ENCODE data around the gene DCDC2B. TPM values are rescaled to one million over a fixed set of nuclear protein-coding genes. Genes with fewer than 3 reads are reported as not detected.

Gene DCDC2B
- total and polyA plus RNA-seq, 2 donors: not detected

DNA sequence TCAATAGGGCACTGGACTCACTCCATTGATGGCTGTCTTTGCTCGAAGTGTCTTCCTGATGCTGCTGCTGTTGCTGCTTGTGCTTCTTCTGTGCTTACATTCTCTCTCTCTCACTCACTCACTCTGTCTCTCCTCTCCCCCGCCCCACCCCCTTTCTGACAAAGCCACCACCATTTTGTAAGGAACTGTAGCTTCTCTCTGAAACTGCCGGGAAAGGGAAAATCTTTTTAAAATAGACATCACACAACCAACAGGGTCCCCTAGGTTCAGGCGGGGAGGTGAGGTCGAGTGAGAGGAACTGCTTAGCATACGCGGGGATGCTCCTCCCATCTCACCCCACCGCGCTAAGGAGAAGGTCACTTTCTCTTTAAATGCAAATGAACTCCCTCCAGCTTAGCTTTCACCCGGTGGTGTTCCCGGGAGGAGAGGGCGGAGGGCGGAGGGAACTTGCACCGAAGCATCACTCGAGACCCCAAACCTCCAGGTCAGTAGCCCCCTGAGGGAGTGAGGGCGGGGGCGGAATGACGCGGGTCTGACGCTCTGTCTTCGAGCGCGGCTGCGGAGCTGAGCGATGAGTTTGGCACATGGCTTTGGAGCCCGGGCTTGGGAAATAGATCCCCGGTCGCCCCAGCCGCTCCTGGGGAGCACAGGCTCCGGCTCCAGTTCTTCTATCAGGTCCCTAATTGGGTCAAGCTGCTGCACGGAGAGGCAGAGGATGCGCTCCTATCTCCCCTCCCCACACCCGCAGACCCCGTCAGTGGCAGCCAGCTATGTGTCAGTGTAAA is 8.5 kb upstream of the DCDC2B start, which contains the start of gene CCDC28B:
Gene CCDC28B (plus strand): TSS at position 370 of the 785 bp plus-strand sequence. CDS start 1,341 bp downstream, outside the sequence.
- peak; percentile 72 for DNase-seq (ENCODE audit: extremely low spot score)
- Histone ChIP-seq H3K36me3 (ENCODE audit: insufficient read depth) (no peaks in the 10 kb centered on the region), H3K4me1 (ENCODE audit: insufficient read depth) (no peaks in the 10 kb centered on the region), H3K4me3 (ENCODE audit: low read depth, low read length) (peak within 1 kb of the TSS; percentile 43), H3K27ac (ENCODE audit: low read depth) (peak within 1 kb of the TSS; percentile 14)
- WGBS: under 1% methylated on average over 34 of the region's 34 CpGs

DNA sequence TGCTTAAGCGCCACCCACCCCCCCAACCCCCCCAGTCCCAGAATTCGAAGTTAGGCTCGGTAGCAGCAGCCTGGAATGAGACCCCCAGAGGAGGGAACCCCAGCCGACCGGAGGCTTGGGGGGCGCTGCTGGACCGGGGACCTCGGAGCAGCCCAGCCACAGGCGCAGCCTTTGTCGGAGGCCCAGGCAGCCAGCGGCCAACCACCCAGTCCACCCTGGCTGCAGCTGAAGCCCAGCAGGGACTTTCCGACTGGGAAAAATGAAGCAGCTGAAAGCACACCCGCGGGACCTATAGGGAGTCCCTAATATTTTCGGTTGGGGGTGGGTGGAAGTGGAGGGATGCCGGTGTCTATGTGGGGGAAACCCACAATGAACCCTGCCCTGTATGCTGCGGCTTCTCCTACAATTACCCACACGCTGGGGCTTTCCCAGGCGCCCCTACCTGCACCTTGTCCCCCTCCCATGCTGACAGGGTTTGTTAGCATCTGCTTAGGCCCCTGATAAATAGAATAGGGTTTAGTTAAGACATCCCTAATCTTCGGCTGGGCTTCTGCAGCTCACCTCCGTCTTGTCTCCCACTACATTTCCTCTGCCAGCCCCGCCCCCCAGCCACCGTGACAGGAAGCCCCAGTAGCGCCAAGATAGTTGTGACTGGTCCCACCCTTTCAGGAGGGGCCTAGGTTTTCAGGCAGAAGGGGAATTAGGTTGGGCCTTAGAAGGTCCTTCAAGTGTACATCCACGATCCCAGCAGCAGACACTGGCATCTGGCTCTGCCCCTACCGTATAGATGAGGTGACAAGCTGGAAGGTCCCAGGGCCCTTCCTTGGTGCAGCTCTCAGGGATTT is 7.7 kb upstream of the DCDC2B start:
- H3K4me3 ChIP-seq (ENCODE audit: low read depth, low read length): peak overlapping the region; percentile 43
- 1% methylated on average over 26 of the region's 26 CpGs for WGBS
- H3K4me1 ChIP-seq (ENCODE audit: insufficient read depth): no peaks in the 10 kb centered on the region
- H3K36me3 ChIP-seq (ENCODE audit: insufficient read depth): no peaks in the 10 kb centered on the region
- no peak for DNase-seq (ENCODE audit: extremely low spot score)
- H3K27ac ChIP-seq (ENCODE audit: low read depth): no peak overlapping the region

DNA sequence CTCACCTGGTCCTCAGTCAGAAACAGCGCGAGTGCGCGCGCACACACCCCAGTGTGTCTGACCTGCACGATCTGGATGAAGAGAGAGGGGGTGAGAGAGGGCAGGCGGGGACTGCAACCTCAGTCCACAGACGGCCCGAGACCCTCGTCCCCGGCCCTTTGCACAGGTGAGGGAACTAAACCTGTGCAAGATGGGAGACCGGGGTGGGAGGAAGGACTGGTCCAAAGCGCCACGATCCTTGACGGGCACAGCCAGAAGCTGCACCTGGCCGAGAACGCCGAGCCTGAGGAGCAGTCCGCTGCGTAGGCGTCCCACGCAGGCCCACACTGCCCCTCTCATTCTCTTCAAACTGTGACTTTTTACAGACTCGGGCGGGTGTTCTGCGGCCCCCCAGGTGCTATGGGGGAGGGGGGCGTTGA is 3.9 kb upstream of the DCDC2B start:
- 26% methylated on average over 26 of the region's 26 CpGs for WGBS
- no peak overlapping the region for H3K27ac ChIP-seq (ENCODE audit: low read depth)
- peak overlapping the region; percentile 50 for H3K4me3 ChIP-seq (ENCODE audit: low read depth, low read length)
- H3K36me3 ChIP-seq (ENCODE audit: insufficient read depth): no peaks in the 10 kb centered on the region
- DNase-seq (ENCODE audit: extremely low spot score): no peak
- H3K4me1 ChIP-seq (ENCODE audit: insufficient read depth): no peaks in the 10 kb centered on the region

DNA sequence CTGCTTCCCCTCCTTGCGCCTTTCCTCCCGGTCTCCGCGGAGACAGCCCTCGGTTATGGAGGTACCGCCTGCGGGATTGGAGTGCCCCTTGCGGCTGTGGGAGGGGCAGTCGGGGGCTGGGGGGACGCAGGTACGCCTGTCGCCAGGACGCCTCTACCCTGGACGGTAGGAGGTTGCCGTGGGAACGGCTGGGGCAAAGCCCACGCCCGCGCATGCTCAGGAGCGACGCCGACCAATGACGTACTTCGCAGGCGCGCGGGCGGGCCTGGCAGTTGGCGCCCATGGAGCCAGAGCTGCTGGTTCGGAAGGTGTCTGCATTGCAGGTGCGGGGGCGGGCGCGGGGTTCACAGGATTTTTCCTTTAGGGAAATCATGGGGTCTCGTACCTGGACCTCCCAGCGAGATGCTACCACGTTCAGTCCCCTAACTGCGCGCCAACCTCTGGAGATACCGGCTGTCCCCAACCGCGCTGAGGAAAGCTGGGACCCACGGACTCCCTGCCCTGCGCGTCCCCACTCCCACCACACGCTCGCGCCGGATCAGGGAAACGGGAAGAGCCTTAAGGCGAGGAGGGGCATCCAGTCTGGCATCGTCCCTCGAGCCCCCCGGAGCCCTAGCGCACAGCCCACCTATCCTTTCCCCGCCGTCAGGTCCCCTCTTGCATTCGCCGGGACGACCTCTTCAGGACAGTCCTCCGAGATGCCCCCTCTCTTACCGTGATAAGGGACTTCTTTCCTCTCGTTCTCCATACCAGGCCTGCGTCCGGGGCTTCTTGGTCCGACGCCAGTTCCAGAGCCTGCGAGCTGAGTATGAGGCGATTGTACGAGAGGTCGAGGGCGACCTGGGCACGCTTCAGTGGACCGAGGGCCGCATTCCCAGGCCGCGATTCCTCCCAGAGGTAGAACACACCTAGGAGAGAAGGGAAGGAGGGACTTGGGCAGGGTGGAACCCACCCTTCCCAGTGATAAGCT is 3.2 kb upstream of the DCDC2B start, which contains the start of gene IQCC:
Gene IQCC (plus strand): TSS at position 271 of the 970 bp plus-strand sequence. CDS start 11 bp downstream, at position 282.
- peak within 1 kb of the TSS; percentile 50 for H3K4me3 ChIP-seq (ENCODE audit: low read depth, low read length)
- WGBS: 2% methylated on average over 77 of the region's 77 CpGs
- peak; percentile 69 for DNase-seq (ENCODE audit: extremely low spot score)
- H3K27ac ChIP-seq (ENCODE audit: low read depth): no peak within 1 kb of the TSS
- no peaks in the 10 kb centered on the region for H3K36me3 ChIP-seq (ENCODE audit: insufficient read depth)
- no peaks in the 10 kb centered on the region for H3K4me1 ChIP-seq (ENCODE audit: insufficient read depth)

DNA sequence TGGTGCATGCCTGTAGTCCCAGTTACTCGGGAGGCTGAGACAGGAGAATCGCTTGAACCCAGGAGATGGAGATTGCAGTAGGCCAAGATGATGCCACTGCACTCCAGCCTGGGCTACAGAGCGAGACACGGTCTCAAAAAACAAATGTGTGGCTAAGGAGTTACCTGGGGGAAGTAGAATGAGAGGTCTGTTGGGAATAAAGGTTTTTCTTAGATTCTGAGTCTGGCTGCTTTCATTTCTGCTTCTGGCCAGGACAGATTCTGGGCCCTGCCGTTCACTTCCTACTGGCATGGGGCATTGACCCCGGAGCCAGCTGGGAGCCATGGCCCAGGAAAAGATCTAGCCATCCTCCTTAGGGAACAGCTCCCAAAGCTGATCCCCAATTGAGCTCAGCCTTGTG is 420 bp upstream of the DCDC2B start:
- DNase-seq (ENCODE audit: extremely low spot score): no peak
- 85% methylated on average over 6 of the region's 6 CpGs for WGBS
- Histone ChIP-seq H3K36me3 (ENCODE audit: insufficient read depth) (no peaks in the 10 kb centered on the region), H3K27ac (ENCODE audit: low read depth) (no peak overlapping the region), H3K4me1 (ENCODE audit: insufficient read depth) (no peaks in the 10 kb centered on the region), H3K4me3 (ENCODE audit: low read depth, low read length) (no peak overlapping the region)

DNA sequence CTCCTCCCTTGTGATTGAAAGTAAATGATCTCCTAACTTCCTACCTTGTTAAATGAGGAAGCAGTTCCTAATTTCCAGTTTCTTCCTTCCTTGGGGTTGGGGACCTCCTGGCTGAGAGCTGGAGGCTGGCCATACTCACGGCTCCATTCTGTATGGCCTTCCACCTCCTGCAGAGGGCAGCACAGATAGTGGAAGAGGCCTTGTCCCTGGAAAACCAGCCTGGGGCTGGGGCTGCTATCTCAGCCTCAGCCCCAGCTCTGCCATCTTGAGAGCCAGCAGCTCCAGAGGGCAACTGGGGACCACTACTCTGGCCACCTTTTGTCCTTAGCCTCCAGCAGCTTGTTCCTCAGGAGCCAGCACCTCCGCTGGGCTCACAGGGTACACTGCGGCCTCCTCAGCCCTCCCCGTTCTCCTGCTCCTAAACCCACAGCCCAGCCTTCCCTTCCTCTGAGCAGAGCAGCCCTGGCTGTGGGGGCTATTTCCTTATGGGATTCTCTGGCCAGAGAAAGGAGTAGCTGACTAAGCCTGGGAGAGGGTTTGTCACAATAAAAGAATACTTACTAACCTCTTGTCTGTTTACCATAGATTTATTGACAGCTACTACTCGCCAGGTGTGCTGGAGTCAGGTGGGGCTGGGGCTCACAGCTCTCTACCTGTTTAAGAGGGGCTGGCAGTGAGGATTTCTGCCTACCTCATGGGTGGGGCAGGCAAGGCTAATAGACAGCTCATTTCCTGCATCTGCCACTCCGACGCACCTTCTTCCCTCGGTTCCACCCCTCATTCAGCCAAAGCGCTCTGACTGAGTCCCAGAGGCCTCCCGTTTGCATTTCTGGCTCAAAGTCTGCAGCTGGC is 7.0 kb downstream of the DCDC2B start:
- H3K27ac ChIP-seq (ENCODE audit: low read depth): no peak overlapping the region
- H3K4me3 ChIP-seq (ENCODE audit: low read depth, low read length): no peak overlapping the region
- peaks cover 2% of the 10 kb centered on the region for H3K36me3 ChIP-seq (ENCODE audit: insufficient read depth)
- no peak for DNase-seq (ENCODE audit: extremely low spot score)
- no peaks in the 10 kb centered on the region for H3K4me1 ChIP-seq (ENCODE audit: insufficient read depth)
- WGBS: 79% methylated on average over 10 of the region's 10 CpGs

DNA sequence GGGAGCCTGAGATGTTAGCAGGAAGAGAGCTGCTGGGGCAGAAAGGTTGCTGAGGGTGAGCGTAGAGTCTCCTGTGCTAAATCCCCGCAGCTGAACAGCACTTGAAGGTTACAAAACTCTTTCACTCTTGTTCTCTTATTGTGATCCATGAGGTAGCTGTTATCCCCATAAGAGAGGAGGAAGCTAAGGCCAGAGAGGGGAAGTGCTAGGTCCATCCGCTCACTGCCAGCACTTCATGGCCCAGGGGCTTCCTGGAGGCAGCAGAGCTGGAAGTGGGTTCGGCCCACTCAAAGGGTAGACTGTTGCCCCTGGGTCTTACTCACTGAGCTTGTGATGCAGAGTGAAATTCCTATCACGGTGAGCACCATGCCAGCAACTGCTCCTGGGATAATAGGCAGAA is 7.7 kb downstream of the DCDC2B start:
- WGBS: 93% methylated on average over 5 of the region's 5 CpGs
- peaks cover 2% of the 10 kb centered on the region for H3K36me3 ChIP-seq (ENCODE audit: insufficient read depth)
- H3K4me3 ChIP-seq (ENCODE audit: low read depth, low read length): no peak overlapping the region
- no peak for DNase-seq (ENCODE audit: extremely low spot score)
- no peak overlapping the region for H3K27ac ChIP-seq (ENCODE audit: low read depth)
- H3K4me1 ChIP-seq (ENCODE audit: insufficient read depth): no peaks in the 10 kb centered on the region

DNA sequence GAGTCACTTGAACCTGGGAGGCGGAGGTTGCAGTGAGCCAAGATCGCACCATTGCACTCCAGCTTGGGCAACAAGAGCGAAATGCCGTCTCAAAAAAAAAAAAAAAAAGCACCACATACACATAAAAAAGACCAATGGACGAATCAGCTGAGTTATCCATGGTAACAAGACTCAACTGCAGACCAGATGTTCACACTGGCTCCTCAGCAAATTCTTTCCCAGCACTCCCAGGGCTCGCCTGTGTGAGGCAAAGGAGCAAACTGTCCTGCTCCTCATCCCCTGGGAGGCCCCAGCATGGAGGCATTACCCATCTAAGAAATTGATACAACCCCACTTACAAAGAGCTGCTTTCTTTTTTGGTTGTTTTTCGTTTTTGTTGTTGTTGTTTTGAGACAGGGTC is 10.1 kb downstream of the DCDC2B start:
- peaks cover 2% of the 10 kb centered on the region for H3K36me3 ChIP-seq (ENCODE audit: insufficient read depth)
- no peak for DNase-seq (ENCODE audit: extremely low spot score)
- no peaks in the 10 kb centered on the region for H3K4me1 ChIP-seq (ENCODE audit: insufficient read depth)
- no peak overlapping the region for H3K27ac ChIP-seq (ENCODE audit: low read depth)
- 84% methylated on average over 7 of the region's 7 CpGs for WGBS
- H3K4me3 ChIP-seq (ENCODE audit: low read depth, low read length): no peak overlapping the region

DNA sequence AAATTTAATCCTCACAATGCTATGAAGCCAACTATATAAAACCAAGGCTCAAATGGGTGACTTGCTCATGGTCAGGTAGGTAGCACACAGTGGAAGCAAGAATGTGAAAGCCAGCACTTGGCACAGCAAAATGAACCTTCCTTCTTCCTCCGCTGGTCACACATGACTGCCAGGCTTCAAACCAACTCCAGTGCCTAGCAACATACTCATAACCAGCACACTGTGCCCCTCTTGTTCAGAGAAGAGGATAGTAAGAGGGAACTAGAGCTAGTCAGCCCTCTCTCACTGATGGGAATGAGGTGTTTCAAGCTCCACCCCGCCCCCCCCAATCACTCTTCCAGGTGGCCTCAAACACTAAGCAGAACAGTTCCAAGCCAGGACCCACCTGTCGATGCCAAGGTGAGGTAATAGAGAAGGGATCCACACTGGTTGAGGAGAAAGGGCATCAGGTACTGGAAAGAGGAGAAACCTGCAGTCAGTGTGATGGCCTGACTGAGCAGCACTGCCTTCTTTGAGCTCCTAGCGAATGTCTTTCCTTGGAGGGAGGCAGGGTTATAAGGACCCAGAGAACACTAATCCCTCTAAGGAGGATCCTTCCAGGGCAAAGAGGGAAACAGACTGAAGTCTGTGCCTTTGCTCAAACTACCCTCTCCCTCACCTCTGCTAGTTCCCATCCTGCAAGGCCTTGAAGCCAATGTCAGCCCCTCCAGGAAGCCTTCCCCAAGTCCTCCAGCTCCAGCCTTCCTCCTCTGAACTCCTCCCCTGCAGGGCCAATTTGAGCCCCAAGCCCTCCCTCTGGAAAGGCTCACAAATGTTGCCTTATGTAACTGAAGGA is 12.1 kb downstream of the DCDC2B start:
- DNase-seq (ENCODE audit: extremely low spot score): no peak
- H3K4me1 ChIP-seq (ENCODE audit: insufficient read depth): no peaks in the 10 kb centered on the region
- no peak overlapping the region for H3K27ac ChIP-seq (ENCODE audit: low read depth)
- H3K4me3 ChIP-seq (ENCODE audit: low read depth, low read length): peak overlapping the region; percentile 89
- H3K36me3 ChIP-seq (ENCODE audit: insufficient read depth): peaks cover 2% of the 10 kb centered on the region
- 89% methylated on average over 4 of the region's 4 CpGs for WGBS

DNA sequence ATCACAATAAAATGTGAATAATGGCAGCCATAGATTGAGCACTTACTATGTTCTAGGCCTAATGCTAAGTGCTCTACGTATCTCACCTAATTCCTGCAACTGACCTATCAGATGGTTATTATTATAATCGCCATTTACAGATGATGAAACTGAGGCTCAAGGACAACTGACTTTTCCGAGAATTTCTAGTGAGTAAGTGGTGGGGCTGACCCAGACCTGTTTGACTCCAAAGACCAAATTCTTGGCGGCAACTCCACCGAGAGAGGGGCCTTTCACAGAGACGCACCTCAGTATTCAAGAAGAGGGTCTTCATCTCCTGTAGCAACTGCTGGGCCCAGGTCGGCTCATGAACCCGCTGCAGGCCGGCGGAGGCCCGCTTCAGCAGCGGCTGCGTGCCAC is 12.7 kb downstream of the DCDC2B start:
- H3K36me3 ChIP-seq (ENCODE audit: insufficient read depth): peaks cover 1% of the 10 kb centered on the region
- peak overlapping the region; percentile 89 for H3K4me3 ChIP-seq (ENCODE audit: low read depth, low read length)
- WGBS: 8% methylated on average over 13 of the region's 13 CpGs
- H3K4me1 ChIP-seq (ENCODE audit: insufficient read depth): no peaks in the 10 kb centered on the region
- no peak overlapping the region for H3K27ac ChIP-seq (ENCODE audit: low read depth)
- DNase-seq (ENCODE audit: extremely low spot score): no peak

DNA sequence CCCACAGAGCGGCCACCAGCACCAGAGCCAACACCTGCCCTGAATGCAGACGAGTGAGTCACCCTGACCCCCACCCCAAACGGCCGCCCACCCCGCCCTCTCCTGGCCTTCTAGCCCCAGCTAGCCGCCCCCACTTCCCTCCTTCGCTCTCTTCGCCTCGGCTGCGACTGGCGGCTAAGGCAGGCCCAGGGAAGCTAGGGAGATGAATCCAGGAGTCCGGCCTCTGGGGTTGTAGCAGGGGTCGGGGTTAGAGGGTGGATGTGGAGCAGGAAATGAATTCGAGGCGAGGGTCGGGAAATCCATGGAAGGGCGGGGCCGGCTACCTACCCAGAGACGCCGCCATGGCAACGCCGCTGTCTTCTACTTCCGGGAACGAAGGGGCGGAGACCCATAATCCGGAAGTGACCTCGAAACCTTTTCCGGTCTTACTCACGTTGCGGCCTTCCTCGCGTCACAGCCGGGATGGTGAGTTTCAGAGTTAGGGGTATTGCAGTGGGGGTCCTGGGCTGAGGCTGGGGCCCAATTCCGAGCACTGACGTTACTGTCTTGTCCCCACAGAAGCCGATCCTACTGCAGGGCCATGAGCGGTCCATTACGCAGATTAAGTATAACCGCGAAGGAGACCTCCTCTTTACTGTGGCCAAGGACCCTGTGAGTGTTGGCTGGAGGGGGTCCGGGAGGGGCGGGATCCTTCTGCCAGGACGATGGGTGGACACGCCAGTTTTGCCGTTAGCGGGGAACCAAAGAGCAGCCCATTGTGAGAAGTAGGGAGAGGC is 13.3 kb downstream of the DCDC2B start, which contains the start of the genes EIF3I and TMEM234:
Gene EIF3I (plus strand): TSS at position 428 of the 776 bp plus-strand sequence. CDS start 35 bp downstream, at position 463.
Gene TMEM234 (minus strand): TSS at position 374 of the 776 bp plus-strand sequence. CDS start 31 bp downstream, at position 343.
- H3K4me1 ChIP-seq (ENCODE audit: insufficient read depth): no peaks in the 10 kb centered on the region
- no peaks in the 10 kb centered on the region for H3K36me3 ChIP-seq (ENCODE audit: insufficient read depth)
- under 1% methylated on average over 46 of the region's 46 CpGs for WGBS
- peak within 1 kb of the TSS; percentile 87 for H3K27ac ChIP-seq (ENCODE audit: low read depth)
- H3K4me3 ChIP-seq (ENCODE audit: low read depth, low read length): peak within 1 kb of the TSS; percentile 89
- peak; percentile 94 for DNase-seq (ENCODE audit: extremely low spot score)

All from urinary bladder (tissue), 4 donors.